T-helper 9 cell (primary cell): ENCODE measurements around the gene FAM234A.

ENCODE experiments used
- DNase-seq: peaks from one replicate; pipeline ENCODE4 v3.0.0-alpha.2; 2020

Gene FAM234A

DNA sequence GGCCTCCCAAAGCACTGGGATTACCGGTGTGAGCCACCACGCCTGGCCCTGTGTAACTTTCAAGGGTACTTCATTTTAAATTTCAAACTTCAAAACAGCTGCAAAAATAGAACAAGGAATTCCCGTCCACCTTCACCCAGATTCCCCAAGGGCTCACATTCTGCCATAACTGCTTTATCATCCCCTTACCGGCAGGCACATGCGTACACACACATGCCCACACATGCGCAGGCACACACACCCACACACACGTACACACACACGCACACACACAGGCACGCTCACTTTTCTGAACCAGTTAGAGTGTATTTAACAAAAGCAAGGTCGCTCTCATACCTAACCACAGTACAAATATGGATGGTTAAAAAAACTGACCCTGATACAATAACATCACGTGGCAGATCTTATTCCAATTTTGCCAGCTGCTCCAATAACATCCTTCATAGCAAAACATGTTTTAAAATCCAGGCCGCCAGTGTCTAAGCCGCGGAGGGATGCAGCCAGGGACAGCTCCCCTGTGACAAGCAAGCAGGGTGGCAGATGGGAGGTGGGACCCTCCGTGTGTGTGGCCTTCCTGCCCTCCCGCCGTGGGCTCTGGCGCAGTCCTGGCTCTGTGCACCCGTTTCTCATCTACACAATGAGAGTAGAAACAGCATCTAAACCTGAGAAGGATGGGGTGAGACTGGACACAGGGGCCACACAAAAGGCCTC, 71.5 kb downstream of the FAM234A start:
- DNase-seq: no peak

GRCh38 chr16:306911-307370, 72.3 kb downstream of the FAM234A start:
- DNase-seq: no peak

- DNase-seq: no peak
Measured at GRCh38 chr16:307691-308312, 73.2 kb downstream of the FAM234A start.

DNA sequence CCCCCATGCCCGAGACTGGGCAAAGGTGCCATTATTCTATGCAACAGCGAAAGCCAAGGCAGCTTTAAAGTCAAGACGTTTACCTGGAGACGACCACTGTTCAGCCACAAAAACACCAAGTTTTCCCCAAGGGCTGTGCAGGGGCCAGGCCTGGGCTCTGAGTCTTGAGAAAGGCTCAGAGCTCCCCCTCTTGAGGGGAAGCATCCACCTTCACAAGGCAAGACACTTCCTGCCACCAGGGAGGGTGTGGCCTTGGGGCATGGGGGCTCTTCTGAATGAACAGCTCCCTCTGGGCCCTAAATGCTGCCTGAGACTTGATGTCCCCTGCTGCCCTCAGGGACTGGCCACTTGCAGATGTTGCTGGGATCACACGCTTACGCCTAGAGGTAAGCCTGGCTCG, 74.9 kb downstream of the FAM234A start:
- no peak for DNase-seq

GRCh38 chr16:311725-312124, 77.1 kb downstream of the FAM234A start:
- no peak for DNase-seq

DNA sequence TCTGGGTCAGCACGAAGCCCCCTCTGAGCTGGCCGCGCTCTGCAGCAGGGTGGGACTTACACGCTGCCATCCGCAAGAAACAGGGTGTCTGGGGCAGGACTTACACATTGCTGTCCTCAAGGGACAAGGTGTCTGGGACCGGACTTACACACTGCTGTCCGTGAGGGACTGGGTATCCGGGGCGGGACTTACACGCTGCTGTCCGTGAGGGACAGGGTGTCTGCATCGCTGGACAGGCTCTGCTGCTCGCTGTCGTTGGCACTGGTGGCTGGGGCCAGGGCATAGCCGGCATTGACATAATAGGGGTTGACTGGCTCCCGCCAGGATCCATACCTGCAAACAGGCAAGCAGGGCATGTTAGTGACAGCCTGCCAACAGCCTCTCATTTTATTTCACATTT, 79.7 kb downstream of the FAM234A start:
- DNase-seq: no peak

- DNase-seq: no peak
Measured at GRCh38 chr16:314795-315299, 80.2 kb downstream of the FAM234A start.
